HepG2 (cell line): ENCODE results near the gene RAB3A. TPM values are rescaled to one million over a fixed set of nuclear protein-coding genes. Genes with fewer than 3 reads are reported as not detected.

Experiments used
- ATAC-seq: fragments of 200-7000 bp; cut with Tn5 transposase; 3 replicates; pipeline ENCODE4 v1.9.1; 2020; ENCODE audit warnings: mild to moderate bottlenecking, moderate library complexity
- BruUV-seq: library from RNA; stranded (reverse); fragments of 400-500 nt; replicated peaks from 2 replicates; lab custom pipeline; 2021; lab: Mats Ljungman, UMichigan
- CTCF ChIA-PET: fragments of 300-600 bp; formaldehyde crosslinking; extraction: SDS; loops from one replicate; lab custom pipeline; 2021; ENCODE audit warnings: low total read pairs, inconsistent platforms, low intra/inter-chr PET ratio; lab: Yijun Ruan, JAX
- POLR2A ChIA-PET: fragments of 350-600 bp; sonication (Branson Sonifier 250); formaldehyde crosslinking; loops from one replicate; lab custom pipeline; 2020; ENCODE audit warnings: antibody characterized with exemption, inconsistent platforms; lab: Yijun Ruan, JAX
- DNase-seq: peaks from one replicate; pipeline ENCODE4 v3.0.0-alpha.2; 2015; ENCODE audit warnings: low spot score
- FAIRE-seq: peaks from 3 replicates; lab custom pipeline; 2011; peaks lifted over from hg19 to GRCh38; lab: Jason Lieb, UNC
- H2AFZ ChIP-seq: one replicate; pipeline ENCODE4 v1.6.1; 2011; ENCODE audit warnings: low read length, inconsistent platforms
- H3K27ac ChIP-seq: fragments of 300-600 bp; 3 replicates; pipeline ENCODE4 v1.8.0; 2011; ENCODE audit warnings: mixed run types, mild to moderate bottlenecking, mixed read lengths, low read length, inconsistent platforms; ENCODE audit not compliant: insufficient read depth; ENCODE audit errors: extremely low read length
- H3K27me3 ChIP-seq, 2 experiments: fragments of 200-600 bp in 1 of 2; 2 replicates in 1 of 2; 3 replicates in 1 of 2; pipeline versions ENCODE4 v1.6.0 to v1.8.0; 2011; ENCODE audit warnings: low read length in 2 of 2, mild to moderate bottlenecking in 2 of 2, moderate library complexity in 2 of 2, inconsistent platforms in 1 of 2; ENCODE audit not compliant: insufficient read depth in 2 of 2, control insufficient read depth in 1 of 2
- H3K36me3 ChIP-seq, 2 experiments: fragments of 200-600 bp in 1 of 2; replicated peaks in 1 of 2; 2 replicates in 1 of 2; 3 replicates in 1 of 2; pipeline versions ENCODE4 v1.5.1 to v1.8.0; 2011; ENCODE audit warnings: low read length in 2 of 2, inconsistent platforms in 1 of 2; ENCODE audit not compliant: insufficient read depth in 2 of 2, control insufficient read depth in 1 of 2
- H3K4me1 ChIP-seq: 2 replicates; pipeline ENCODE4 v1.5.1; 2012; ENCODE audit warnings: low read length, inconsistent platforms; ENCODE audit not compliant: insufficient read depth
- H3K4me2 ChIP-seq: 2 replicates; pipeline ENCODE4 v1.6.0; 2011; ENCODE audit warnings: low read depth, low read length, inconsistent platforms
- H3K4me3 ChIP-seq, 3 experiments: fragments of 200-600 bp in 1 of 3; sonication (generic), shearing (Covaris generic) in 1 of 3; replicated peaks in 1 of 3; 2 replicates each; pipeline ENCODE4 v1.5.1; 2011 to 2016; ENCODE audit warnings: low read length in 3 of 3, inconsistent platforms in 2 of 3, low read depth in 2 of 3, mild to moderate bottlenecking in 2 of 3, control low read depth in 1 of 3, mixed read lengths in 1 of 3; ENCODE audit not compliant: insufficient read depth in 1 of 3
- H3K79me2 ChIP-seq: one replicate; pipeline ENCODE4 v1.6.1; 2011; ENCODE audit warnings: low read length, inconsistent platforms; ENCODE audit not compliant: insufficient read depth
- H3K9ac ChIP-seq: 2 replicates; pipeline ENCODE4 v1.6.0; 2011; ENCODE audit warnings: mild to moderate bottlenecking, low read depth, low read length, inconsistent platforms; ENCODE audit not compliant: insufficient read depth
- H3K9me3 ChIP-seq: 2 replicates; pipeline ENCODE4 v1.5.1; 2012; ENCODE audit warnings: mild to moderate bottlenecking, low read length
- H4K20me1 ChIP-seq: 2 replicates; pipeline ENCODE4 v1.6.0; 2011; ENCODE audit warnings: inconsistent platforms, mild to moderate bottlenecking, low read length, moderate library complexity; ENCODE audit not compliant: insufficient read depth
- CHCHD3 ChIP-seq: sonication (generic); formaldehyde crosslinking; IDR thresholded peaks from 2 replicates; pipeline ENCODE4 v1.8.0; 2022; ENCODE audit warnings: mild to moderate bottlenecking, missing genetic modification reagents, moderate library complexity
- FOSL2 ChIP-seq: sonication (generic); formaldehyde crosslinking; IDR thresholded peaks from 2 replicates; pipeline ENCODE4 v1.4.0; 2020; ENCODE audit warnings: missing genetic modification reagents
- JUND ChIP-seq: sonication (generic); formaldehyde crosslinking; IDR thresholded peaks from 2 replicates; pipeline ENCODE4 v1.8.0; 2022; ENCODE audit warnings: mild to moderate bottlenecking, missing genetic modification reagents
- MAF1 ChIP-seq: sonication (generic); formaldehyde crosslinking; IDR thresholded peaks from 2 replicates; pipeline ENCODE4 v1.5.0; 2020; ENCODE audit warnings: missing genetic modification reagents, borderline replicate concordance
- SIX1 ChIP-seq: sonication (generic); formaldehyde crosslinking; IDR thresholded peaks from 2 replicates; pipeline ENCODE4 v1.4.0; 2020; ENCODE audit warnings: missing genetic modification reagents, borderline replicate concordance
- SMAD3 ChIP-seq: sonication (generic); formaldehyde crosslinking; IDR thresholded peaks from 2 replicates; pipeline ENCODE4 v1.4.0; 2020; ENCODE audit warnings: missing genetic modification reagents
- SOX5 ChIP-seq: IDR thresholded peaks from 2 replicates; pipeline ENCODE4 v1.6.1; 2016; ENCODE audit warnings: borderline replicate concordance
- TAF15 ChIP-seq: fragments of 200-400 bp; formaldehyde crosslinking; IDR thresholded peaks from one replicate; pipeline ENCODE4 v1.6.1; 2018; ENCODE audit warnings: mild to moderate bottlenecking, low read depth, low read length; ENCODE audit not compliant: poor library complexity, severe bottlenecking
- ZBTB34 ChIP-seq: sonication (generic); formaldehyde crosslinking; IDR thresholded peaks from 2 replicates; pipeline ENCODE4 v1.8.0; 2022; ENCODE audit warnings: mild to moderate bottlenecking, missing genetic modification reagents
- ZBTB7A ChIP-seq: sonication (generic); formaldehyde crosslinking; IDR thresholded peaks from 2 replicates; pipeline ENCODE4 v1.8.0; 2022; ENCODE audit warnings: mild to moderate bottlenecking, missing genetic modification reagents
- ZEB1 ChIP-seq: IDR thresholded peaks from 2 replicates; pipeline ENCODE4 v1.6.1; 2012; ENCODE audit warnings: mild to moderate bottlenecking, low read depth, inconsistent platforms; ENCODE audit not compliant: insufficient replicate concordance
- ZNF446 ChIP-seq: sonication (generic); formaldehyde crosslinking; IDR thresholded peaks from 2 replicates; pipeline ENCODE4 v1.5.0; 2020; ENCODE audit warnings: mild to moderate bottlenecking, missing genetic modification reagents
- ZNF512 ChIP-seq: sonication (generic); formaldehyde crosslinking; IDR thresholded peaks from 2 replicates; pipeline ENCODE4 v1.4.0; 2020; ENCODE audit warnings: mild to moderate bottlenecking, missing genetic modification reagents
- ZNF773 ChIP-seq: sonication (generic); formaldehyde crosslinking; IDR thresholded peaks from 2 replicates; pipeline ENCODE4 v1.4.0; 2020; ENCODE audit warnings: missing genetic modification reagents, borderline replicate concordance
- ZNF782 ChIP-seq: sonication (generic); formaldehyde crosslinking; IDR thresholded peaks from 2 replicates; pipeline ENCODE4 v1.4.0; 2020; ENCODE audit warnings: missing genetic modification reagents, mild to moderate bottlenecking, borderline replicate concordance
- ZNF83 ChIP-seq: sonication (generic); formaldehyde crosslinking; IDR thresholded peaks from 2 replicates; pipeline ENCODE4 v1.4.0; 2020; ENCODE audit warnings: missing genetic modification reagents, mild to moderate bottlenecking, borderline replicate concordance
- WGBS: methylation state at CpG from one replicate; pipeline ENCODE4 v1.1.6; 2017; ENCODE audit warnings: low lambda C conversion rate; 5-methylcytosine and 5-hydroxymethylcytosine counted together
- in situ Hi-C: cut with HindIII; loops from 2 replicates; pipeline ENCODE4 v1.10.0; 2017; ENCODE audit warnings: low pct_unique_long_range_greater_than_20kb; ENCODE audit not compliant: extremely low pct_ligation_motif_present
- intact Hi-C: fragments of 100-400 bp; cut with micrococcal nuclease; formaldehyde crosslinking; loops from one replicate; pipeline ENCODE4 v1.10.0; 2022; ENCODE audit not compliant: unreplicated experiment
- polyA plus RNA-seq, 8 experiments: library from polyadenylated mRNA; depleted of rRNA in 3 of 8; stranded (reverse) in 7 of 8; unstranded in 1 of 8; fragments of >200 nt; fragmentation: Illumina TruSeq in 4 of 8; extraction: Trizol in 4 of 8; gene quantifications; 2 replicates each; pipeline versions ENCODE4 v1.2.1 to v1.2.3, GENCODE V29; 2011 to 2016; ENCODE audit warnings: low read depth in 4 of 8, missing spikeins in 1 of 8, mixed read lengths in 1 of 8; ENCODE audit not compliant: insufficient read depth in 1 of 8
- total RNA-seq, 5 experiments: library from RNA; depleted of rRNA; stranded (reverse); fragments of >200 nt; fragmentation: Illumina TruSeq; extraction: Trizol; gene quantifications; 2 replicates each; pipeline ENCODE4 v1.2.3, GENCODE V29; 2016; ENCODE audit warnings: low read depth in 1 of 5
- TF ChIP-seq, protein P1 (sequence below): sonication (generic); formaldehyde crosslinking; IDR thresholded peaks from 2 replicates; pipeline ENCODE4 v1.5.1; 2020; ENCODE audit warnings: missing genetic modification reagents, mild to moderate bottlenecking, borderline replicate concordance
- TF ChIP-seq, protein P2 (sequence below): fragments of 450-650 bp; IDR thresholded peaks from 2 replicates; pipeline ENCODE4 v1.6.1; 2017

Gene RAB3A
- total and polyA plus RNA-seq, 2 of the 13 experiments (the other 11 are each of a cell fraction or from before 2014, with no cell fraction given) = 0.58 to 0.98 TPM

DNA sequence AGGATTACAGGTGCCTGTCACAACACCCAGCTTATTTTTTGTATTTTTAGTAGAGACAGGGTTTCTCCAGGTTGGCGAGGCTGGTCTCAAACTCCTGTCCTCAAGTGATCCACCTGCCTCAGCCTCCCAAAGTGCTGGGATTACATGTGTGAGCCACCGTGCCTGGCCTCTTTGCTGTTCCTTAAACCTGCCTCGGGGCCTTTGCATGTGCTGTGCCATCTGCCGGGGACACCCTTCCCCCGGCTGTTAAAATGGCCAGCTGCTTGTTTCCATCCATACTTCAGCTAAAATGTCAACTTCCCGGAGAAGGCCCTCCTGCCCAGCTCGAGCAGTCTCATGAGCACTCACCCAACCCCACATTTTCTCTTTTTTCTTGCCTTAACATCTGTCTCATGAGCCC lies 41.5 kb upstream of the RAB3A start:
- 27% methylated on average over 7 of the region's 7 CpGs for WGBS
- Histone ChIP-seq H3K4me2 (no peak overlapping the region), H3K9ac (no peak overlapping the region), H3K27ac (no peak overlapping the region), H3K4me1 (no peaks in the 10 kb centered on the region), H3K4me3 (no peak overlapping the region), H3K79me2 (no peaks in the 10 kb centered on the region), H2AFZ (no peak overlapping the region), H3K27me3 (no peaks in the 10 kb centered on the region; a peak in 1 of 5 replicates), H3K9me3 (no peaks in the 10 kb centered on the region), H3K36me3 (no peaks in the 10 kb centered on the region), H4K20me1 (no peaks in the 10 kb centered on the region)
- FAIRE-seq = no peak
- BruUV-seq = no TSS peak
- ChIA-PET CTCF (no interaction called here), POLR2A (no interaction called here)
- ATAC-seq = no peak
- DNase-seq = no peak
- in situ Hi-C loops (no loop called here), intact Hi-C loops (no loop called here)
- no peak for TF ChIP-seq FOSL2 (CRISPR knock-in tag)
- no peak for TF ChIP-seq ZNF83 (CRISPR knock-in tag)
- TF ChIP-seq SIX1 (CRISPR knock-in tag) = no peak
- no peak for TF ChIP-seq SOX5
- no peak for TF ChIP-seq ZBTB7A (CRISPR knock-in tag)
- TF ChIP-seq, protein P1, sequence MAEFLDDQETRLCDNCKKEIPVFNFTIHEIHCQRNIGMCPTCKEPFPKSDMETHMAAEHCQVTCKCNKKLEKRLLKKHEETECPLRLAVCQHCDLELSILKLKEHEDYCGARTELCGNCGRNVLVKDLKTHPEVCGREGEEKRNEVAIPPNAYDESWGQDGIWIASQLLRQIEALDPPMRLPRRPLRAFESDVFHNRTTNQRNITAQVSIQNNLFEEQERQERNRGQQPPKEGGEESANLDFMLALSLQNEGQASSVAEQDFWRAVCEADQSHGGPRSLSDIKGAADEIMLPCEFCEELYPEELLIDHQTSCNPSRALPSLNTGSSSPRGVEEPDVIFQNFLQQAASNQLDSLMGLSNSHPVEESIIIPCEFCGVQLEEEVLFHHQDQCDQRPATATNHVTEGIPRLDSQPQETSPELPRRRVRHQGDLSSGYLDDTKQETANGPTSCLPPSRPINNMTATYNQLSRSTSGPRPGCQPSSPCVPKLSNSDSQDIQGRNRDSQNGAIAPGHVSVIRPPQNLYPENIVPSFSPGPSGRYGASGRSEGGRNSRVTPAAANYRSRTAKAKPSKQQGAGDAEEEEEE (CRISPR knock-in tag) = no peak
- no peak for TF ChIP-seq ZEB1
- no peak for TF ChIP-seq ZBTB34
- TF ChIP-seq, protein P2, sequence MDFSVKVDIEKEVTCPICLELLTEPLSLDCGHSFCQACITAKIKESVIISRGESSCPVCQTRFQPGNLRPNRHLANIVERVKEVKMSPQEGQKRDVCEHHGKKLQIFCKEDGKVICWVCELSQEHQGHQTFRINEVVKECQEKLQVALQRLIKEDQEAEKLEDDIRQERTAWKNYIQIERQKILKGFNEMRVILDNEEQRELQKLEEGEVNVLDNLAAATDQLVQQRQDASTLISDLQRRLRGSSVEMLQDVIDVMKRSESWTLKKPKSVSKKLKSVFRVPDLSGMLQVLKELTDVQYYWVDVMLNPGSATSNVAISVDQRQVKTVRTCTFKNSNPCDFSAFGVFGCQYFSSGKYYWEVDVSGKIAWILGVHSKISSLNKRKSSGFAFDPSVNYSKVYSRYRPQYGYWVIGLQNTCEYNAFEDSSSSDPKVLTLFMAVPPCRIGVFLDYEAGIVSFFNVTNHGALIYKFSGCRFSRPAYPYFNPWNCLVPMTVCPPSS = no peak
- TF ChIP-seq MAF1 (CRISPR knock-in tag) = no peak
- TF ChIP-seq ZNF446 (CRISPR knock-in tag) = no peak
- TF ChIP-seq ZNF512 = no peak
- TF ChIP-seq SMAD3 (CRISPR knock-in tag) = no peak
- TF ChIP-seq JUND = no peak
- TF ChIP-seq TAF15 = no peak
- TF ChIP-seq ZNF773 (CRISPR knock-in tag) = no peak
- no peak for TF ChIP-seq CHCHD3 (CRISPR knock-in tag)
- no peak for TF ChIP-seq ZNF782 (CRISPR knock-in tag)
